ENCODE measurements around the gene PLEKHH2.
"Not testable (repeated sequence)": the region's sequence is repeated elsewhere in the genome, so short reads cannot be mapped to it uniquely, and the experiment has no call there.

PLEKHH2 gene

GRCh38 chr2:43636621-43637020 is 439 bp upstream of the PLEKHH2 start:
- DNase-seq (ENCODE audit: low read depth, low spot score) = no peak

- DNase-seq (ENCODE audit: low read depth, low spot score) = no peak
Observed at GRCh38 chr2:43642363-43642762, 5.3 kb downstream of the PLEKHH2 start.

- DNase-seq (ENCODE audit: low read depth, low spot score) = no peak
Observed at GRCh38 chr2:43643680-43644079, 6.6 kb downstream of the PLEKHH2 start.

DNA sequence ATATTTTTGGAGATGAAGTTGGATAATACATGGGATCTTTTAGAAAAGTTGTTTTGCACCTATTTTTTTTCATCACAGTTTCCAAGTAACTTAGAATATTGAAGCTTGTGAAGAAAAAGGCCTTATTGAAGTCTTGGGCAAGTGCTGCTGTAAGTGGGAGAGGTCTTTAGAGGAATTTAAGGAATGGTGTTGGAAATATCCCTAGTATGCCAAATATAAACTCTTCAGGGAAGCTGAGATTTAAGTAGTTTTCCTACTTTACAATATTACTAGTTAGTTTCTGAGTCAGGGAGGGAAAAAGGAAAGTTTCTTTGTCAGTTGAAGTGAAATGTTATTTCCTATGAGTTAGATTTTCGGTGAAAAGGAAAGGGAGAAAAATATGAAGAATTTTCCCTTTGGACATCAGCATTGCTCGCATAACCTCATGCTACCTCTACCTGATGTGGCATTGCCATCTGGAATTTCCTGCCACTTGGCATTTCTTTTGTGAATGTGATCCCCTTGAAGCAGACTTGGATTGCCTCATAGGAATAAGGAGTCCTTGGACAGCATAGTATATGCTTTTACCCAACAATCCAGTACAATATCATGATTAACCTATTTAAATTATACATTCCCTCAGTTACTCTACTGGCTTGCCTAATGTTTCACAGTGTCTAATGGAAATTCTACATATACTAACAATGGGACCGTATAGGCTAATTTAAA is 12.1 kb downstream of the PLEKHH2 start:
- DNase-seq (ENCODE audit: low read depth, low spot score) = no peak

GRCh38 chr2:43653506-43653905 is 16.4 kb downstream of the PLEKHH2 start:
- DNase-seq (ENCODE audit: low read depth, low spot score) = no peak

DNA sequence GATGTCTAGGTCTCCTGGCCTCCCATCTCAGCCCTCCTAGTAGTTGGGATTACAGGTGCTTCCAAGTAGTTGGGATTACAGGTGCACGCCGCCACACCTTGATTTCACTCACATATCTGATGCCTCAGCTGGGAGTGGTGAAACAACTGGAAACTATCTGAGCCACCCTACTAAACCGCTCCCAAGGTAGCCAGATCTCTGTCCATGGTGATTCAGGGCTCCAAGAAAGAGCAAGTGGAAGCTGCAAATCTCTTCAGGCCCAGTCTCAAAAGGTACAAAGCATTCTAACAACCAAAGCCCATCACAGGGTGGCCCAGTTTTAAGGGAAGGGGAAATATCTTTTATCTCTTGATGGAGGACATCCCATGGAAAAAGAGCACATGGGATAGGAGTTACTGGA is 20.2 kb downstream of the PLEKHH2 start:
- no peak for DNase-seq (ENCODE audit: low read depth, low spot score)

DNA sequence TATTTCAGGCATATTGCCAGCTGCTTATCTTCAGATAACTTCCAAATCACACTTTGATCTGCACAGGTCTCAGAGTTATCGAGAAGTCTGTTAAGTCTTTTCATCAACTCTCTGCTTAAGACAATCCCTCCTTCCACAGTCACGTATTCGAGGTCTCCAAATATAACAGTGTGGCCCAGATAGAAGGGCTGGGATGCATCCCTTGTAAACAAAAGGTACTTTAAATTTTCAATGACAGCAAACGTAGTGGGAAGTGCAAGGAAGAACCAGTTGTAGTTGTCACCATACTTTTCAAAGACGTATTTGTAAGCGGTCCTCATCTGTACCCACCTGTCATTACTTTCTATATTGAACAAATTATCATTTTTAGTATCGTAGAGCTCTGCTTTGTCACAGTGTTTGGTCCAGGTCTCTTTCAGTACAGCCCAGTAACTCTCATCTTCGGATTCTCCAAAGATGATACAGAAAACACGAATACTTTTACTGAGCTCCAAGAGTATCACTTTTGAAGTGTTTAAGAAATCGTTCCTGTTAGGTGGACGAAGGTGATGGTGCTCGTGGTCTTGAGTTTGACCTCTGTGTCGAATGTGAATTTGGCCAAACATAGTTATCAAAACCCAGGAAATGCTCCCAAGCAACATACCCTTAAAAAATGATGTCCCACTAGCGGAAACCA is 38.7 kb downstream of the PLEKHH2 start:
- DNase-seq (ENCODE audit: low read depth, low spot score) = no peak

DNA sequence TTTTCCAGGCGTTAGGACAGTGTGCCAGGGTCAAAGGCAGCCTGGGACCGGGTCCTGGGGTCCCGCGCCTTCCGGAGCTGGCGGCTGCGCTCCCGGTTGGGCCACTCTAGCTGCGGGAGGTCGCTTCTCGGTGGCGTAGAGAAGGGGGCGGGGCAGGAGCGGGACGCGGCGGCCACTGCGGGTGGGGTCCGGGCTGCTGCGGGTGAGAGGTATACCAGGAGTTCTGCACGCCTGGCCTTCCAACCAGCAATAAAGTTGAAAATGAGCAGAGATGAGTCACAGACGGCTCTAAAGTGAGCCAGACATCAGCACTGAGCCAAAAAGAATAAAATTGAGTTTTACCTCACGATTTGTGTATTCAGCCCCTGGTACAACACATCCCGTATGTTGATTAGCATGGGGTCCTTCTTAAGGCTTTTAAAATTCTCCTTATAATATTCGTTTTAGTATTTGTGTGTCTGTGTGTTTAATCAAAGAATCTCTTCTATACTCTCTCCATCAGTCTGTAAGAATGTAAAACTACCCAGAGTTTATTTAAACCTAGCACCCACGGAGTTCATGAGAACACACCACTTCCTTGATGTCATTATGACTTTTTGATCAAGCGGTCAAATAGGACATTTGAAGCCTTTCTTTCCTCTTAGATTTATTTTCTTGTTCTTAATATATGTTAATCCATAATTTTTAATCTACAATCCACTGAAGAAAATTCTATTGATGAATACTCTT is 39.4 kb downstream of the PLEKHH2 start, which contains the start of gene C1GALT1C1L:
TSS of gene C1GALT1C1L (minus strand) at position 108 of the 729 bp plus-strand sequence. CDS start at position 1, 107 bp downstream.
- no peak for DNase-seq (ENCODE audit: low read depth, low spot score)

GRCh38 chr2:43677783-43678182 is 40.7 kb downstream of the PLEKHH2 start:
- DNase-seq (ENCODE audit: low read depth, low spot score) = not testable (repeated sequence)

DNA sequence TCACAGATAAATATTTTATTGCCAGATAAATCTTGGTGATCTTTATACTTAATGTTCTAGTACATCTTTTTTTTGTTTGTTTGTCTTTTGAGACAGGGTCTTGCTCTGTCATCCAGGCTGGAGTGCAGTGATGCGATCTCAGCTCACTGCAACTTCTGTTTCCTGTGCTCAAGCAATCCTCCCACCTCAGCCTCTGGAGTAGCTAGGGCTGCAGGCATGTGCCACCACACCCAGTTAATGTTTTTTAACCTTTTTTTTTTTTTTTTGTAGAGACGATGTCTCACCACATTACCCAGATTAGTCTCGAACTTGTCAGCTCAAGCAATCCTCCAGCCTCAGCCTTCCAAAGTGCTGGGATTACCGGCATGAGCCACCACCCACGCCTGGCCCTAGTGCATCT is 48.3 kb downstream of the PLEKHH2 start:
- no peak for DNase-seq (ENCODE audit: low read depth, low spot score)

- no peak for DNase-seq (ENCODE audit: low read depth, low spot score)
Observed at GRCh38 chr2:43689999-43690398, 52.9 kb downstream of the PLEKHH2 start.

- DNase-seq (ENCODE audit: low read depth, low spot score) = no peak
Observed at GRCh38 chr2:43692428-43692994, 55.5 kb downstream of the PLEKHH2 start.

GRCh38 chr2:43698140-43698539 is 61.1 kb downstream of the PLEKHH2 start:
- not testable (repeated sequence) for DNase-seq (ENCODE audit: low read depth, low spot score)

GRCh38 chr2:43699761-43700160 is 62.7 kb downstream of the PLEKHH2 start:
- DNase-seq (ENCODE audit: low read depth, low spot score) = no peak

DNA sequence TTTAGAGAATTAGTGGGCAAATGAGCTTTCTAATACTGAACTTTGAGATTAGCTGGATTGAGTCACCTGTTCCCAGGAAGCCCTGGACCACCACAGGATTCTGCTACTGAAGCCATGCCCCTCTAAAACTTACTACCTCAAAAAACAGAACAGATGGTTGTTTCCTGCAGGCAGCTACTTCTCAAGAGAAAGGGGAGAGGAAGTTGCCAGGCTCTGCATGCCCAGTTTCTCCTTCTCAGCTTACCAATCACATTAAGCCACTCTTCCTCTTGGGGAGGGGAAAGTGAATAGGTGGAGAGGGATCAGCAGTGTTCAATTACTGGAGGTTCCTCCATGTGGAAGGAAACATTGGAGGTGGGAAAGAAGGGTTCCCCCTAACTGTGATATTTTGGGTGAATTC is 64.1 kb downstream of the PLEKHH2 start:
- no peak for DNase-seq (ENCODE audit: low read depth, low spot score)

- no peak for DNase-seq (ENCODE audit: low read depth, low spot score)
Observed at GRCh38 chr2:43707255-43708015, 70.4 kb downstream of the PLEKHH2 start.

DNA sequence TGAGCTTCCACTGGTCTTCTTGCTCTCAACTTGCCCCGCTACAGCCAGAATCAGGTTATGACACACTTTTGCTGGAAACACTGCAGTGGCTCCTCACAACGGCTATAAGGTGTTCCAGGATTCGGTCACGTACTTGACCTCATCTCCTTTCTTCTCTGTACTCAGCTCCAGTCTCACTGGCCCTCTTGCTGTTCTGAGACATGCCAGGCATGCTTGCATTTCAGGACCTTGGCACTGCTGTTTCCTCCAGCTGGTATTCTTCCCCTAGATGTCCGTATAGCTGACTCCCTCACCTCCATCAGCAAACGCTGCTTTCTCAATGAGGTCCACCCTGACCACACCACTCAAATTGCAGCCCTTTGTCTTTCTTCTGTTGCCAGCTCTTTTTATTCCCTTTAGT is 71.1 kb downstream of the PLEKHH2 start:
- DNase-seq (ENCODE audit: low read depth, low spot score) = no peak

GRCh38 chr2:43708891-43709290 is 71.8 kb downstream of the PLEKHH2 start:
- no peak for DNase-seq (ENCODE audit: low read depth, low spot score)

DNA sequence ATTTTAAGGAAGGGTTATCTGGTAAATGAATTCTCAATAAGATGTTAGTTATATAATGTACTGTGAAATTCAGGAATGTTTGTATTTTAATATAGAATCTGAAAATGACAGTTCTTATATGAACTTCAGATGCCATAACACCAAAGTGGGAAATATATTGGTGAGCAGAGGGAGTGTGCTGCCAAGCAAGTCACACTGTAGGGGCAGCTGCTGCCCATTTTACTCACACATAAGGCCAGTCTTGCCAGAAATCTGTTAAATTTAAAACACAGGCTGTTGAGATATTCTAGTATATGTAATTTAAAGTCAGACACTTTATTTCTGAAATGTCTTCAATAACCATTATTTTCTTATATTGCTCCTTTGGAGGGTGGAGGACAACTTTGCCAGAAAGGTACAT is 73.8 kb downstream of the PLEKHH2 start:
- no peak for DNase-seq (ENCODE audit: low read depth, low spot score)

- DNase-seq (ENCODE audit: low read depth, low spot score) = no peak
Observed at GRCh38 chr2:43714164-43714563, 77.1 kb downstream of the PLEKHH2 start.

DNA sequence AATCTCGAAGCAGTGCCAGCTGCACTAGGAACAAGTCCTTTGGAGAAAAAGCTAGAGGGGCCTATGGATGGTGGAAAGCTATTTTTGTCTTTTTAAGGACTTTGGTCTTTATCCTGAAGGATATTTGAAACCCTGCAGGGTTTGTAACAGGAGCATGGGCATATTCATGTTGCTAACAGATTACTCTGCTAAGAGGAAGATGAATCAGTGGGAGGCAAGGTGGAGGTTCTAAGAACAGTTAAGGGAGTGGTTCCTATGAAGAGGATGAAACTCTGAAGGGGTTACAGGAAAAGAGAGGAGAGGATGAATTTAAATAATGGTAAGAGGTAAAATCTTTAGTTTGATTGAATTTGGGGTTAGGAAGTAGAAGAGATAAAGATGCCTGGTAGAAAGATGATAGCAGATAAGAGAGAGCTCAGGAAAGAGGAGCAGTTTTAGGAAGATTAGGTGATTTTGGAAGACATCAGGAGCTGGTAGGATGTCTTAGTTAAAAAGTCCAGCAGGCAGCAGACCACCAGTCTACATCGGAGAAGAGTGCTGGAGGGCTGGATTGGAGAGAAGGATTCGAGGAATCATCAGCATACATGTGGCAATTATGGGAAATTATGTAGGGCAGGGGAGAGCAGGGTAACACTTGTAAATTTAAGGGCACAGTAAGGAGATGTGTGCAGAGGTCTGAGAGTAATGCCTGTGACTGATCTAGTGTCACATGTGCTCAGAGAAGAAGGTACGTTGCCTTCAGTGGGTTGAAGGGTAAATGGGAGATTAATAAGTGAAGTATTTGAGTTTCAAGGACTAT is 78.4 kb downstream of the PLEKHH2 start:
- no peak for DNase-seq (ENCODE audit: low read depth, low spot score)
